A673 (cell line): ENCODE measurements around the gene PDHA1.

Experiments used
- CTCF ChIP-seq: fragments of 300-800, 200-600 bp; sonication (generic); conservative IDR thresholded peaks from 2 replicates; pipeline ENCODE4 v1.5.1; 2017; ENCODE audit warnings: low read depth, mild to moderate bottlenecking, antibody characterized with exemption, low read length, moderate library complexity, mixed read lengths
- EZH2 ChIP-seq: fragments of 200-600 bp; sonication (generic); IDR thresholded peaks from 2 replicates; pipeline ENCODE4 v1.6.1; 2017; ENCODE audit warnings: borderline replicate concordance, low read depth, mild to moderate bottlenecking, mixed read lengths, antibody characterized with exemption, low read length; ENCODE audit not compliant: poor library complexity, severe bottlenecking

GRCh38 chrX:19347916-19348315 is 4.2 kb downstream of the PDHA1 start:
- TF ChIP-seq CTCF (no peak), EZH2 (no peak)
